HG02938 (cell line): Measurements from ENCODE around the gene MIS18BP1.
"Not testable (repeated sequence)": the region's sequence is repeated elsewhere in the genome, so short reads cannot be mapped to it uniquely, and the experiment has no call there.

ENCODE experiments used
- ATAC-seq: cut with Tn5 transposase; IDR thresholded peaks from one replicate; pipeline ENCODE4 v1.9.1; 2021; ENCODE audit warnings: mild to moderate bottlenecking, moderate library complexity; ENCODE audit not compliant: unreplicated experiment

Gene MIS18BP1

GRCh38 chr14:45246691-45247090 is 6.3 kb downstream of the MIS18BP1 start:
- ATAC-seq = peak; percentile 36

GRCh38 chr14:45246151-45246550 is 6.9 kb downstream of the MIS18BP1 start:
- no peak for ATAC-seq

DNA sequence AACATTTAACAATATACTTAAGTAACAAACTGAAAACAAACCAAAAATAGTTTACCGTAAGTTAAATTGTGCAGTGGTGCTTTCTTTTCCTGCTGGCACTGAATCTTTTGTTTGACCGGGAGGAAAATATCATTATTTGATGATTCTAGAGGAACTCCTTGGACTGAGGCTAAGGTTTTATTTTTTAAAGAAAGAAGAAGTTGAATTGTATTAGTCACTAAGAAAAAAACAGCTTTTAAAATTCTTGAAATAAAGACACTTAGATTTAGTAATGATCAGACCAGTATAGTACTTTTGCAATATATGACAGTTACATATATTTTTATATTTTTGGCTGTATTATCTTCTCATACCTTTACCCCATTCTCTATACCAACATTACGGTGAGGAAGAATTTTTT is 10.3 kb downstream of the MIS18BP1 start:
- ATAC-seq = no peak

- ATAC-seq = no peak
Measured at GRCh38 chr14:45238988-45239387, 14.0 kb downstream of the MIS18BP1 start.

- ATAC-seq = no peak
Measured at GRCh38 chr14:45227566-45227965, 25.4 kb downstream of the MIS18BP1 start.

DNA sequence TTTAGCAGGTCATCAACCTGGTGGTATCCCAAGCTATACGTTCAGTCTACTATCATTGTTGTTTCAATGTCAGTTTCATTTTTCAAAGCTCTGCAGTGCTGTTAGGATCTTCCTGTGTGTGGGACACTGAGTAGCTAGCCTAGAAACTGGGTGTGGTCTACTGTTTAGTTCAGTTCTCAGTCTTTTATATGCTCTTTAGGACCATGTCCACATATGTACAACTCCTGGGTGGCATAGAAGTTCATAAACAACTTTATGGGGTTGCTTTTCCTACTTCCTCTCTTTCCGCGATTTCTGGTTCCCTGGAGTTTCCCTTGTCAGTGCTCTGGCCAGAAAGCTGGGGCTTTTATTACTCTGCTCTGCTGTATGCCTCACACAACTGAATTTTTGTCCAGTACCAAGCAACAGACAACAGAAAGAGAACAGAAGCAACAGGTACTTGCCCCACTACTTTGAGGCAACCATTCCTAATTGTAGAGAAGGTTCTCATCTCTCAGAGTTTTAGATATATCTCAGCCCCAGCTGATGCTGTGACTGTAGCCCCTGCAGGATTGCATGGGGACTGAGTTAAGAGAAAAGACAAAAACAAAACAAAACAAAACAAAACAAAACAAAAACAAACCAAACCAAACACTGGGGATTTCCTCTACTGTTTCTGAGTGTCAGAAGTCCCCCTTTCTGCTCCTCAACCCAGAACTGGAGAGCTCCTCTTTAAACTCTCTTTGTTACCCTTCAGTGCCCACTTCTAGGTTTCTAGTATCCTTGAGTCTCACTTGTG is 30.3 kb downstream of the MIS18BP1 start:
- no peak for ATAC-seq

DNA sequence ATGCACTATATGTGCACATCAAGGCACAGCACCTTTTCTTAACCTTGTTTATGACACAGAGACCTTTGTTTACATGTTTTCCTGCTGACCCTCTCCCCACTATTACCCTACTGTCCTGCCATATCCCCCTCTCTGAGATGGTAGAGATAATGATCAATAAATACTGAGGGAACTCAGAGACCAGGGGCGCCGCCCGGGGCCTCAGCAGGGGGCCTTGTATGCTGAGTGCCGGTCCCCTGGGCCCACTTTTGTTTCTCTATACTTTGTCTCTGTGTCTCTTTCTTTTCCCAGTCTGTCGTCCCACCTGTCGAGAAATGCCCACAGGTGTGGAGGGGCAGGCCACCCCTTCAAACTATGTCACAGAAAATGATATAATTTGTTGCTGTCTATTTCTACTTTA is 38.7 kb downstream of the MIS18BP1 start:
- ATAC-seq = not testable (repeated sequence)

DNA sequence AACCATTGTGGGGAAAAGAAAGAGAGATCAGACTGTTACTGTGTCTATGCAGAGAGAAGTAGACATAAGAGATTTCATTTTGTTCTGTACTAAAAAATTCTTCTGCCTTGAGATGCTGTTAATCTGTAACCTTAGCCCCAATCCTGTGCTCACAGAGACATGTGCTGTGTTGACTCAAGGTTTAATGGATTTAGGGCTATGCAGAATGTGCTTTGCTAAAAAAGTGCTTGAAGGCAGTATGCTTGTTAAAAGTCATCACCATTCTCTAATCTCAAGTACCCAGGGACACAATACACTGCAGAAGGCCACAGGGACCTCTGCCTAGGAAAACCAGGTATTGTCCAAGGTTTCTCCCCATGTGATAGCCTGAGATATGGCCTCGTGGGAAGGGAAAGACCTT is 39.3 kb downstream of the MIS18BP1 start:
- ATAC-seq = not testable (repeated sequence)

DNA sequence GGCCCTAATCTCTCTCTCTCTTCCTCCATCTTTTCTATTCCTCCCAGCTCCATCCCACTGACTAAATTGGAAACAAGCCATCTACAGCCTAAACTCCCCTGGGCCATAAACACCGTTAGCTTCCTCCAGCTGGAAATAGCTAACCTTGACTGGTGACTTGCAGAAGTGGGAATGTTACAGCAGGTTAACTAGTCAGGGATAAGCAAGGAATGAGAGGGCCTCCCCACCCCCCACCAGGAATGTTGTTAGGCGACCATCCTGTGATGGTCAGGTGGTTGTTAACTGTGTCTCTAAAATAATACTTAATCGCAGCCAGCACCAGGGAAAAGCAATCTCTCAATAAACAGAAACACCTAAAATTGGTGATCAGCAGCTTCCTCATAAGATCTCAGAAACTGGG is 40.8 kb downstream of the MIS18BP1 start:
- no peak for ATAC-seq

GRCh38 chr14:45211295-45211694 is 41.7 kb downstream of the MIS18BP1 start:
- no peak for ATAC-seq

DNA sequence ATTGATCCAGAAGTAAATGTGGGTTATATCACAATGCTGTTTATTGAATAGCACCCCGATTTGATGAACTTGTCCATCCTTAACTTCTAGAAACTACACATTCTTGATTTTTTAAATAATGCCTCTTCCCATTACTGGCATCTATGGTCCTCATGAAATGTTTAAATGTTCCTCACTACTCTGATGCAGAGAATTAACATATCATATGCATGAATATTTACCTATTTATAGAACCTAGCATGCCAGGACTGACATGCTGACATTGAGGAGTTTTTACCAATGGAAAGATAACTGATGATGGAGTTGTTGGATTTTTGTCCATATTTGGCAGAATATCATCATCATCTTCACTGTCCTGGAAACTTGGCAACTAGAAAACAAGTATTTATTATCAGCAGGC is 42.8 kb downstream of the MIS18BP1 start:
- no peak for ATAC-seq

DNA sequence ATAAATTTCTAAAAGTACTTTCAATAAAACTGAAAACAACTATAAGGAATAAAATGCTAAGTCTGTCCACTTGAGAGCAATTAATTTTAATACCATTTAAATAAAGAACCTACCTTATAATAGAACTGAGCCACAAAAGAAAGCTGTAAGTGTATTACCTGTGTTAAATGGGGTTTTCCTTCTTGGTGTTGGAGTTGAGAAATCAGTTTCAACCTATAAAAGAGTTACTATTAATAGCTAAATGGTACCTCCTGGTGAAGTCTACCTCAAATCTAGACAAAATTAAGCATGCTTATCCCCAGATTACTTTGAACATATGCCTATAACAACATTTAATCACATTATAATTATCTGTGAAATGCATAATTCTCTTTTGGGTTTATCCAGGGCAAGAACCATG is 48.8 kb downstream of the MIS18BP1 start:
- ATAC-seq = no peak

- ATAC-seq = peak; percentile 83
Measured at GRCh38 chr14:45201905-45202304, 51.1 kb downstream of the MIS18BP1 start.

DNA sequence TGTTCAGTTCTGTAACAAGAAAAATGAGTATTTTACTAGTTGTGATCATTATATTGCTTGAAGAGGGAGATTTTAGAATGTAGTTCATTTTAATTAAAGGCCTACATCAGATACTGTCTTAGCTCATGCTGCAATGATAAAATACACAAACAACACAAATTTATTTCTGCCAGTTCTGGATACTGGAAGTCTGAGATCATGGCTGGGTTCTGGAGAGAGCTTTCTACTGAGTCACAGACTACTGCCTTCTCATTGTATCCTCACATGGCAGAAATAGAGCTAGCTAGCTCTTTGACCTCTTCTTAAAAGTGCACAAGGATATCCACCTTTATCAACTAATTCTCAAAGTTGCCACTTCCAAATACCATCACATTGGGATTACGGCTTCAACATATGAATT is 53.8 kb downstream of the MIS18BP1 start:
- ATAC-seq = no peak

DNA sequence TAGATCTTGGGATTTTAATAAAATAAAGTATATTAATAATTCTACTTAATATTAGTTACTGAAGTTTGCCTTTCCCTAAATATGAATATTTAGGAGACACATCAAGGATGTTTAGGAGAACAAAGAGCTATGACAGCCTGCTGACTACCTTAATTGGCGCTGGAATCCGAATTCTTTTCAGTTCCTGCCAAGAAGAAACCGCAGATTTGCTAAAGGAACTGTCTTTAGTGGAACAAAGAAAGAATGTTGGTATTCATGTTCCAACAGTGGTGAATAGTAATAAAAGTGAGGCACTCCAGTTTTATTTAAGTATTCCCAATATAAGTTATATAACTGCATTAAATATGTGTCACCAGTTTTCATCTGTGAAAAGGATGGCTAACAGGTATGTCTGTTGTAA is 54.5 kb downstream of the MIS18BP1 start:
- ATAC-seq = no peak

- ATAC-seq = peak; percentile 66
Measured at GRCh38 chr14:45194964-45195363, 58.0 kb downstream of the MIS18BP1 start.

GRCh38 chr14:45185100-45185814 is 67.7 kb downstream of the MIS18BP1 start:
- no peak for ATAC-seq

DNA sequence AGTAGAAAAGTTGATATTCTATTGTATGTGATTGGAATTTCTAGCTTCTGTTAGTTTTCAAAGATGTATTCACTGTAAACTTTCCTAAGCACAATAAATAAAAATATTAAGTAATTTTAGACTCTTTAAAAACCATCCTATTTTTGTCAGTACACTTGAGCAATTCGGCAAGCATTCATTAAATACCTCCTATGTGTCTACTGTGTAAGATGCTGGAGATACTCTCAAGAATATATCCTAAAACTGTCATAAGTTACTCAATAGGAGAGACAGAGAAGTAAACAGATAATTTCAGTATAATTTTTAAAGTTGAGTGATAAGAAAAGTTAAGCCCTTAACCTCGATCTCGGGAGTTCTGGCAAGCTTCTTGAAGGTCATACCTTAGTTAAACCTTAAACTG is 71.2 kb downstream of the MIS18BP1 start:
- no peak for ATAC-seq

- ATAC-seq = no peak
Measured at GRCh38 chr14:45181329-45181728, 71.7 kb downstream of the MIS18BP1 start.

- no peak for ATAC-seq
Measured at GRCh38 chr14:45177076-45177475, 75.9 kb downstream of the MIS18BP1 start.

DNA sequence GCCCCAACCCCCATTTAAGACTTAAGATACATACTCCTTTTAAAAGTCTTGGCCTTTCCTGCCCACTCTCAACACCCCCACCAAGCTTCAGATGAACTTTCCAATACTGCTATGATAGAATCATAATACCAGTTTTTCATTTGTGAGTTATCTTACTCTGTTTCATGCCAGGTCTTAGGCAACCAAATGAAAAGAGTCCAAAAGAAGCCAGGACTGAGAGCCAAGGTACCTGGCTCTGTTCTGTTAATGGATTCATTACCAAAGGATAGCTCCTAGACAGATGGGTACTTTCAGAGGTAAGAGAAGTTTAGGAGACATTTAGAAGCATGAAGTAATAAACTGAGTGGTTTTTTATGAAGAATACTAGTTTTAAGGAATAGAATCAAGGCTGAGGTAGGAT is 83.1 kb downstream of the MIS18BP1 start:
- ATAC-seq = no peak

DNA sequence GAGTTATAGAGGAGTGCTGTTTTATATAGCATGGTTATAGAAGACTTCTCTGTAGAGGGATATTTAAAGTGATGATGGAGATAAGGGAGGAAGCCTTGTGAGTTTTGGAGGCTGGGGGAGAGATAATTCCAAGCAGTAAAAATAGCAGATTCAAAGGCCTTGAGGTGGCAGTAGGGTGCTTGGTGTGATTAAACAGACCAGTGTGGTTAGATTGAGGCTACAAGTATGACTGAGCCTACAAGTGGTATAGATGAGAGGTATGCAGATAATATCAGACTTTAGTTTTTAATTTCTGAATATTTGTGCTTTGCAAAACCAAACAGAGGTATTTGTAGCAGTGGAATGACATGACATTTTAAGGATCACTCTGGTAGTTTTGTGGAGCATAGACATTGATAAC is 96.9 kb downstream of the MIS18BP1 start:
- ATAC-seq = peak; percentile 62
